GM18858 (cell line): Measurements from ENCODE around the gene SORCS2.

Source experiments
- ATAC-seq: cut with Tn5 transposase; IDR thresholded peaks from one replicate; pipeline ENCODE4 v1.9.1; 2021; ENCODE audit not compliant: unreplicated experiment

Gene SORCS2

GRCh38 chr4:7285244-7286094, 93.1 kb downstream of the SORCS2 start:
- ATAC-seq = no peak

GRCh38 chr4:7286170-7286569, 93.8 kb downstream of the SORCS2 start:
- no peak for ATAC-seq

- ATAC-seq = no peak
These were observed 94.5 kb downstream of the SORCS2 start for GRCh38 chr4:7286798-7287197.

GRCh38 chr4:7287274-7287917, 95.1 kb downstream of the SORCS2 start:
- ATAC-seq = no peak

- no peak for ATAC-seq
These were observed 95.6 kb downstream of the SORCS2 start for GRCh38 chr4:7287918-7288280.

- ATAC-seq = no peak
These were observed 96.6 kb downstream of the SORCS2 start for GRCh38 chr4:7288751-7289523.

GRCh38 chr4:7289589-7289988, 97.3 kb downstream of the SORCS2 start:
- ATAC-seq = no peak

GRCh38 chr4:7291372-7292114, 99.2 kb downstream of the SORCS2 start:
- no peak for ATAC-seq

GRCh38 chr4:7293703-7294102, 101.4 kb downstream of the SORCS2 start:
- ATAC-seq = no peak

GRCh38 chr4:7294176-7294756, 101.9 kb downstream of the SORCS2 start:
- no peak for ATAC-seq

- no peak for ATAC-seq
These were observed 103.0 kb downstream of the SORCS2 start for GRCh38 chr4:7295197-7295910.

GRCh38 chr4:7295911-7296660, 103.7 kb downstream of the SORCS2 start:
- ATAC-seq = no peak

- no peak for ATAC-seq
These were observed 104.5 kb downstream of the SORCS2 start for GRCh38 chr4:7296661-7297335.

GRCh38 chr4:7297374-7297773, 105.0 kb downstream of the SORCS2 start:
- no peak for ATAC-seq

- ATAC-seq = no peak
These were observed 105.5 kb downstream of the SORCS2 start for GRCh38 chr4:7297881-7298280.

- no peak for ATAC-seq
These were observed 106.3 kb downstream of the SORCS2 start for GRCh38 chr4:7298619-7299009.

- no peak for ATAC-seq
These were observed 106.9 kb downstream of the SORCS2 start for GRCh38 chr4:7299010-7299907.
